ENCODE measurements around the gene PINK1.

Gene PINK1

GRCh38 chr1:20633190-20634064 lies at the start of gene PINK1:
Gene PINK1, plus strand, starts transcription at chr1:20633458. Its CDS starts 91 bp downstream, at chr1:20633549.
- ChIA-PET POLR2A (interaction anchor here (0.6 to 1.1 kb wide), 3 partner anchors 13 to 58 kb away, joined by 3 to 5 read pairs (median 5); no protein-coding TSS in a partner anchor), CTCF (interaction anchor here (0.6 to 14.5 kb wide), 40 partner anchors 7 to 910 kb away, joined by 3 to 323 read pairs (median 5); partner anchors contain the start of genes CDA, DDOST and FAM43B)
- DNase-seq (ENCODE audit: low read depth, low spot score) = no peak
- peak; percentile 94 for TF ChIP-seq CTCF (IDR thresholded peaks at IDR 0.05; ENCODE audit: insufficient read depth, low read length, missing control alignments)
- peak within 1 kb of the TSS; percentile 79 for H3K4me3 ChIP-seq (ENCODE audit: low read depth, low read length)

GRCh38 chr1:20584890-20585289 lies 48.4 kb upstream of the PINK1 start:
- CTCF ChIA-PET = interaction anchor here (1.2 to 9.0 kb wide), 3 partner anchors 10 to 54 kb away, joined by 3 to 74 read pairs (median 54); partner anchors contain the start of gene PINK1
- H3K4me3 ChIP-seq (ENCODE audit: low read depth, low read length) = no peak overlapping the region
- no peak for DNase-seq (ENCODE audit: low read depth, low spot score)
- no peak for TF ChIP-seq CTCF (IDR thresholded peaks at IDR 0.05; ENCODE audit: insufficient read depth, low read length, missing control alignments)
- POLR2A ChIA-PET = no interaction called here

- ChIA-PET CTCF (interaction anchor here (0.6 to 9.0 kb wide), 4 partner anchors 9 to 45 kb away, joined by 3 to 74 read pairs (median 28); partner anchors contain the start of gene PINK1), POLR2A (no interaction called here)
- TF ChIP-seq CTCF (IDR thresholded peaks at IDR 0.05; ENCODE audit: insufficient read depth, low read length, missing control alignments) = peak; percentile 27
- H3K4me3 ChIP-seq (ENCODE audit: low read depth, low read length) = no peak overlapping the region
- DNase-seq (ENCODE audit: low read depth, low spot score) = no peak
Observed at GRCh38 chr1:20586953-20587660, 46.2 kb upstream of the PINK1 start.

- no peak for TF ChIP-seq CTCF (IDR thresholded peaks at IDR 0.05; ENCODE audit: insufficient read depth, low read length, missing control alignments)
- H3K4me3 ChIP-seq (ENCODE audit: low read depth, low read length) = no peak overlapping the region
- DNase-seq (ENCODE audit: low read depth, low spot score) = no peak
- CTCF ChIA-PET = interaction anchor here (1.0 to 9.0 kb wide), 4 partner anchors 9 to 44 kb away, joined by 3 to 74 read pairs (median 29); partner anchors contain the start of gene PINK1
- POLR2A ChIA-PET = no interaction called here
Observed at GRCh38 chr1:20587661-20588053, 45.6 kb upstream of the PINK1 start.

- no peak for TF ChIP-seq CTCF (IDR thresholded peaks at IDR 0.05; ENCODE audit: insufficient read depth, low read length, missing control alignments)
- H3K4me3 ChIP-seq (ENCODE audit: low read depth, low read length) = peak within 1 kb of the TSS; percentile 40
- POLR2A ChIA-PET = interaction anchor here (1.0 to 2.5 kb wide), 4 partner anchors 25 to 73 kb away, joined by 3 to 9 read pairs (median 3); no protein-coding TSS in a partner anchor
- CTCF ChIA-PET = interaction anchor here (0.8 to 9.0 kb wide), 6 partner anchors 10 to 110 kb away, joined by 3 to 74 read pairs (median 4); partner anchors contain the start of gene PINK1
- no peak for DNase-seq (ENCODE audit: low read depth, low spot score)
Observed at GRCh38 chr1:20588634-20589225, 44.5 kb upstream of the PINK1 start, which contains the start of gene CDA. Gene CDA, plus strand, starts transcription at chr1:20589097. Its CDS starts 33 bp downstream, at chr1:20589130.
